GM19238 (cell line): ENCODE measurements around the gene DOCK4.

Source experiments
- DNase-seq: peaks from one replicate; pipeline ENCODE4 v3.0.0; 2011; ENCODE audit warnings: low spot score; ENCODE audit not compliant: insufficient read length

The DOCK4 gene

DNA sequence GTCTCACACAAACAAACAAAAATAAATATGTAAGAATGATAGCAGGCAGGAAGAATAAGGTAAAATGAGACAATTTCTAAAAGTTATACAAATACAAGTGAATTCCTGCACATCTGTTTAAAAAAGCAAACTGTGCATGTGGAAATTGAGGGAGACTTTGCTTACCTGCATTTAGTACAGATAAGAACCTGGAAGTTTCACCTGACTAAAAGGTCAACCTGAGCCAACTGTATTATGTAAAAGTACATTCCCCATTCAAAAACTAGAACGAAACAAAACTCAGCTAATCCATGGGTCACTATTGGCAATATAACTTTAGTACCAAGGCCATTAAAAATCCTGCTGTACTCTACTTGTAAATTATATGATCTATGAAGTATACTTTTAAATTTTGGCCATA lies 127.1 kb downstream of the DOCK4 start:
- DNase-seq: no peak

DNA sequence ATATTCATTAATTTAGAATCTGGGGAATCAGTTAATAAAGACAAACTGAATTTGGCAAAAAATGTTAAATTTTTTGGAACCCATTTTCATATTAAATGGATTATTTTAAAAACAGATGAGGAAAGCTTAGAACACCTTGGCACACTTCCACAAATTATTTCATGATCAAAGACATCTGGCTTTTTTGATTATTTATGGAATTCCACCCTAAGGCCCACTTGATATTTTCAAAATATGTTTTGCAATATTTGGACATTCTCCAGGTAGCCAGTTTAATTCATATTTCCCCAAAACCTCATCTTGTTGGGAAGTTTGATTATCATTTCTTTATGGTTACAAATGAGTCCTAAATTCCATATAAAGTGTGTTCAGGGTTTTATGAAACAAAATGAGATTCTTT lies 129.9 kb downstream of the DOCK4 start:
- DNase-seq: no peak

DNA sequence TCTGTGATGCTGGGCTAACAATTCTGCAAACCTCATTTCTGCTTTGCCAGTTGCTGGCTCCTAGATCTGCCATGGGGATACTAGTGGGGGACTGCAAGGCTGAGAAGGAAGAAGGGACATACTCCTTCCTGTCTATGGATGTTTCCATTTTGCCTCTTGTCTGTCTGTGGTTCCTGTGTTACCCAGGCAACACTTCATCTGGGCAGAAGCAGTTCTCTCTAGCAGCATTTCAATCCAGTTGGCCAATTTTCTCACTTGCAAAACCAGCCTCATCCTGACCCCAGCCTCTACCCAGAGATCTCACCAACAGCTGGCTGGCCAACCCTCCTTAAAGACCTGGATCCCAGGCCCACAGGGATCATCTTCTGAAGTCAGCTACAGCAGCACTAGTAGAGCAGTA lies 131.7 kb downstream of the DOCK4 start:
- no peak for DNase-seq

DNA sequence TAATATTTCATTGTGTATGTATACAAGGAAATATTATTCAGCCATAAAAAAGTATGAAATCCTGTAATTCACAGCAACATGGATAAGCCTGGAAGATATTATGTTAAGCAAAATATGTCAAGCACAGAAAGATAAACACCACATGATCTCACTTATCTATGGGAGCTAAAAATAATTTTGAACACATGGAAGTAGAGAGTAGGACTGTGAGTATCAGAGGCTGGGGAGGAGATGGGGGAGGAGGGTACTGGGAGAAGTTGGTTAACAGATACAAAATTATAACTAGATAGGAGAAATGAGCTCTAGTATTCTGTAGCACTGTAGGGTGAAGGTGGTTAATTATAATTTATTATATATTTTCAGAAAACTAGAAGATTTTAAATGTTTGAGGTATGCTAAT lies 132.7 kb downstream of the DOCK4 start:
- no peak for DNase-seq

DNA sequence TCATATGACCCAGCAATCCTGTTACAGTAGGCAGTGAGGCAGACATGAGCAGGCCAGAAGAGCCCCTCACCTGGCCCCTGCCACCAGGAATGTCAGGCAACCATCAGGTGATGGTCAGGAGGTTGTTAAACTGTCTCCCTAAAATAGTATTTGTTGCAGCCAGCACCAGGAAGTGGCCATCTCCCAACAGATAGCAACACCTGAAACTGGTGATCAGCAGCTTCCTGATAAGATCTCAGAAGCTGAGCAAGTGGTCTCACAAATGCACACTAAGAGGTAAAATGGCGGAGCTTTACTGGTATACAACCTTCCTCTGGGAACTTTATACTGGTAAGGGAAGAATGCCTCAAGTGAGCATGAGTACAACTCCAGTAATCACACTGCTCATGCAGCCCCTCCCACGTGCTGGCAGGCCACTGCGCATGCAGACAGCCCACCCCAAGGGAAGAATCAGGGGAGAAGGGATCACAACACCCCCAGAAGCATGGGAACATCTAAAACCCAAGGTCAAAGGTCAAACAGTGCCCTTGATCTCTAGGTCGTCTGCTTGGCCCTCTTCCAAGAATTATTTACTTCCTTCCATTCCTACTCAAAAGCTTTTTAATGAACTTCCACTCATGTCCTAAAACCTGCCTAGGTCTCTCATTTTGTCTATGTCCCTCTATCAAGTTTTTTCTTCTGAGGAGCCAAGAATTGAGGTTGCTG lies 133.5 kb downstream of the DOCK4 start:
- DNase-seq: no peak

DNA sequence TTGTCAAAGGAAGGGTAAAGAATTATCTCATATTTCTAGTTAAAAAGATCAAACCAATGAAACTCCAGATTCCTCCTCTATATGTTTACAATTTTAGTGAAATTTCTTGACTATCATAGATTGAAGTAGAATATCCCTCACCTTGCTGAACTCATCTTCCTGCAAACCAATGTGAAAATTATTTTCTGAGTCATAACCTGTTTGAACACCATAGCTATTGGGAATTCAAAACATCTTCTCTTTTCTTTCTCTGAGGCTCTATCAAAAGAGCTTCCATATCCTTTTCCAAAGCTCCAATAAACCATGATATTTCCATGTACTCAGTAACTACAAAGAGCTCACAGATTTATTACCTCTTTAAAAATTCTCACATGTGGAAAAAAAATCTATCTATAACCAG lies 134.3 kb downstream of the DOCK4 start:
- DNase-seq: no peak

DNA sequence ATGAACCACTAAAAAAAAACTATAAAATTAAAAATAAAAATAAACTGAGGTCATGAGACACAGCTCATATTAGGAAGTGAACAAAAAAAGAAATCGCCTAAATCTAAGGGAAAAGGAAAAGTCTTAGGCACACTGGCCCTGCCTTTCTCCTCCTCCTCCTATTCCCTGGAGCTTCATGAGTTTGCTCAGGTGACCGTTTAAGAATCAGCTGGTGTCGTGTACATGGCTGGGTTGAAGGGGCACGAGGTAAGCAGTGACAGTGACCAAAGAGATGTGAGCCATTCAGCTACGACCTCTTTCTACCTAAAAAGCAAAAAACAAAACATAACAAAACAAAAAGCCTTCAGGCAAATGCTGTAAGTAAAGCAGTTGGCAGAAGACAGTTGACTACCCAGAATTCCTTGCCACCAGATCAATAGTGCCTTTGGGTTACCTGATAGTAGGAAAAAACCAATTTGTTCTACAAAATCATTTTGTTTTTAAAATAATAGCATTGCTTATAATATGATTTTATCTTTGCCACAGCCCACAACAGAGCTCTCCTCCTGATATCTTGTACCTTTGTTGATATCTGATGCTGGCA lies 135.4 kb downstream of the DOCK4 start:
- DNase-seq: no peak

DNA sequence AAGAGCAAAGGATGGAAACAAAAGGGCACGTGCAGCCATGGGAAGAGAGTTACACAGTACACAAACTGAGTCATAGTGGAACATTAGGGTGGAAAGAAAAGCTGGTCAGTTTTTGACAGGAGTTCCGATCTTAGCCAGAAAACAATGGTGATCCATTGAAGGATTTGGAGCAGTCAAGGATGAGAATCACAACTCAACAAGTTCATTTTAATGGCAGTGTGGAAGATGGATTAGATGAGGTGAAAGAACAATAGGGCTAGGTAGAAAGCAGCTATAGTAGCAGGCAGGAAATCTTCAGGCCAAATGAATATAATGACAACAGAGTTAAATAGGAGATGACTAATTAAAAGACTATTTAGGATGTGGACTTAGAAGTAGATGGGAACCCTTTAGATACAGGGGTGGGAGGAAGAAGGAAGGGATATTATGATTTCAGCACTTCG lies 136.3 kb downstream of the DOCK4 start:
- no peak for DNase-seq

DNA sequence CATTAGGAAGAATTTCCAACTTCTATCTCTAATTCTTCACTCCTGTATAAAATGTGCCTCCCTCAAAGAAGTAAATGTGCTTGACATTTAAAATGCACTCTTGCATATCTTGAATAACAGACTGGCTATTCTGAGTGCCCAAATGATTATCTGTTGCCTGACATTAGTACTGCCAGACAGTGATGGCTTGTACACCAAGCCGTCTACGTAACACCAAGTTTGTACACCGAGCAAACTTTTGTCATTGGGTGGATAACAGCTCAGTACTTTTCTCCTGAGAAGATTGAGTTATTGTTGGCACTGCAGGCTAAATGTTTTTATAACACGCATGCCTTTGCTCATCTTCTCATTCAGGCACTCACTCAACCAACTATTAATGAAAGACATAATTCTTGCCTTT lies 137.2 kb downstream of the DOCK4 start:
- DNase-seq: no peak

DNA sequence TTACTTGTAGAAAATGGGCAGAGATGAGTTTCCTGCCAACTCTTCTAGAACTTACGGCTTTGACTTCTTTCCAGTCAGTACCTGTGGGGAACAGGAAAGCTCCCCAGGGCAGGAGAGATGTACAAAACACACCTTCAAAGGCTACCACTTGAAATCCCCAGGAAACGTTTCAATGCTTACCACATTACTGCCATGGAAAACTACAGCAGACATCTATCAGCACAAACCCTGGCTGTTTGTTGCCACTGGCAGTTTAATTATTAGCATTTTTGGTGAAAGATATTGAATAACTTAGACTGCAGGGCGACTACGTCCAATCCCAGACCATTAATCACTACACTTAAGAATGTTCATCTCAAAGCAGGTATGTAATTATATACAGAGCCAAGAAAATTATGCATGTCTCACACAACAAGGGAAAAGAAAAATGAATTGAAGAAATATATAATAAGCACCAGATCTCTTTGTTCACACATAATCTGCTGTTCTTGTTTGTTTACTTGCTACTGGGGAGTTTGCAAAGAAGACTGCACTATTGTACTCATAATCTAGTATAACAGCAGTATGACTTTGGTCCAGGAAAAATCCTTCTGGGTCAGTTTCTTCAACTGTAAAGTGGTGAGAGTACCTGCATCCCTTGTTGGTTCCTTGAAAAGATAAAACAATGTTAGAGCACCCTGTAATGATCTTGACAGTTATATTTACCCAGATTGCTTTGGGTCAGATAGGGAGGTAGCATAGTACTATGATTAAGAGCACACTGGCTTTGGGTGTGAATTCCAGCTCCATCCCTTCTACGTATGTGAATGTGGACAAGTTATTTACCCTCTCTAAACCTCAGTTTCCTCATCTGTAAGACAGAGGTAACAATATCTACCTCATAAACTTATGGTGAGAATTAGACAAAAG lies 138.3 kb downstream of the DOCK4 start:
- DNase-seq: no peak

DNA sequence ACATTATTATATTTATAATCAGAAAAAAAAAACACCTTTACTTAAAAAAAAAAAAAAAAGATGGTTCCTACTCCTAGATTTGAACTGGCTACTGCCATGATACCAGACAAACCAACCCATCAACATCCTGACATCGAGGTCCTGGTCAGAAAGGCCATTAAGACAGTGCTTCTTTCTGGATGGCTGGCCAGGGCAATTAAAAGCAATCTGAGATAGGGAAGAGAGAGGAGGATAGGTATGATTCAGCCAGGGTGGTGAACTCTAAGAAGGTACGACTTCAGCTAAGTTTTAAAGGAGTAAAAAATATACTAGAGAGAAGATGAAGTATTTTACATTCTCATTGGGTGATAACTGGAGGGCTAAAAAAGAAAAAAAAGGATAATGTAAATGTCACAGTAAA lies 139.0 kb downstream of the DOCK4 start:
- DNase-seq: no peak

DNA sequence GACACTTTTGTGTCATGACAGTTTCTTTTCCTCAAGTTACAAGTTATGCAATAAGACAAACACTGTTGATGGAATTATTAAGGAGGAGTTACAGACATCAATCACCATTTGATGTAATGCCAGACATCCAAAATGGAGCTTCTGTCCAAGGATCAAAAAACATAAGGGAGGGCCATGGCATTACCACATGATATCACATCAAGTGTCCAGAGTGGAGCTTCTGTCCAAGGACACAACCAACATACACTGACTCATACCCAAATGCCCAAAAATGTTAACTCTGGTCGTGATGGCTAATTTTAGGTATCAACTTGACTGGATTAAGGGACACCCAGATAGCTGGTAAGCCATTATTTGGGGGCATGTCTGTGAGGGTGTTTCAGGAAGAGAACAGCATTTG lies 140.4 kb downstream of the DOCK4 start:
- no peak for DNase-seq

DNA sequence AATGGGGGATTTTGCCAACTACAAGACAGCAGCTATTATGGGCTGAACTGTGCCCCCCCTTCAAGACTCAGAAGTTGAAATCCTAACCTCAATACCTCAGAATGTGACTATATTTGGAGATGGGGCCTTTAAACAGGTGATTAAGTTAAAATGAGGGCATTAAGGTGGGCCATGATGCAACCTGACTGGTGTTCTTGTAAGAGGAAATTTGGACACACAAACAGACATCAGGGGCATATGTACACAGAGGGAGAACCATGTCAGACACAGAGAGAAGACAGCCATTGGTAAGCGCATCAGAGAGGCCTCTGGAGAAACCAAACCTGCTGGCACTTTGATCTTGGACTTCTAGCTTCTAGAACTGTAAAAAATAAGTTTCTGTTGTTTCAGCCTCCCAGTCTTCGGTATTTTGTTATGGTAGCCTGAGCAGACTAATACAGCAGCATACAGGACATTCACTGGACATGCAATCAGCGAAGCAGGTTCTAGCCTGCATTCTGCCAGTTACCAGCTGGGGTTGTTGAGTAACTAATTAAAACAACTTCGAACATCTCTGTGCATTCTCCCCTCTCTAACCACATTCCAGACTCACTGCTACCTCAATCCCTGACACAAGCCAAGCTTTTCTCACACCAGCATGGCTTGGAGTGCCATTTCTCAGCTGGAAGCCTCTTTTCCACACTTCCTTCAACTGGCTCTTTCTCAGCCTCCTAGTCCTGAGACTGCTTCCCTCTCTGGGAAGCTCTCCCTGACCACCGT lies 141.4 kb downstream of the DOCK4 start:
- no peak for DNase-seq

DNA sequence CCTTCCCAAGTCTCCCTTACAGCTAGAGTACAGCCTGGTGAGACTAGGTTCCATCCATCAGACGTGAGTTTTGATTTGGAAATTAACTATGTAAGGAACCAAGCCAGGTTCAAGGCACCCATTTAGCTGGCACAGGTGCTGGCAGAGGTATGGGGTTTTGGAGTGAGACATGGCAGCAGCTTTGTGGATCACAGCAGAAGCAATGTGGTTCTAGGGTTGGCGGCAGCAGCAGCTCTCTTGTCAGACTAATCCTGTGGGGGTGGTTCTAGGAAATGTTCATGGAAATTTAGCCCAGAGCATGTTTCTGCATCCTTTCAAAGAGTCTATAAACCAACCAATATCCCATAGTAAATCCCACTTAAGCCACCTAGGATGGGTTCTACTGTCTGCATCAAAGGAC lies 142.2 kb downstream of the DOCK4 start:
- no peak for DNase-seq

DNA sequence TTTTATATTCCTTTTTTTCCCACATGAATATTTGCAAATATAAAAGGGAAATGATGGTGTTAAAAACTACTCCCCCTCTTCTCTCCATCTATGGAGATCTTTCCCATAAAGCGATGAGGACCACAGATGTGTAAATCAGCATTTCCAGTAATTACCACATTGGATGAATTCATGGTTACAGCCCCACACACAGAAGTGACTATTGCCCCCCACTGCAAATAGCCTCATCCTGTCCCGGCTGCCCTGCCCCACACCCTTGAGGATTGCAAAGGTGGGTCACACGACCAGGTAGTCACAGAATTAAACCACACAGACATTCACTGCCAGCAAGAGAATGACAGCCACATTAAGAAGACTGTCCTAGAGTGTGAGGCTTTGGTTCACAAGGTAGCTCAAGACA lies 145.1 kb downstream of the DOCK4 start:
- DNase-seq: no peak

DNA sequence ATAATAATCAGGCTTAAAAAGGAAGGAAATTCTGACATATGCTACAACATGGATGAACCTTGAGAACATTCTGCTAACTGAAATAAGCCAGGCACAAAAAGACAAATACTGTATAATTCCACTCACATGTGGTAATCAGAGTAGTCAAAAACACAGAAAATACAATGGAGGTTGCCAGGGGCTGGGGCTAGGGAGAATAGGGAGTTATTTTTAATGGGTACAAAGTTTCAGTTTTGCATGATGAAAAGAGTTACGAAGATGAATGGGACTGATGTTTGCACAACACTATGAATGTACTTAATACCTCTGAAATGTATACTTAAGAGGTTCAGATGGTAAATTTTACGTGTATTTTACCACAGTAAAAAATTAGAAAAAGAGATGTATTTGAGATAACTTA lies 145.6 kb downstream of the DOCK4 start:
- DNase-seq: no peak

DNA sequence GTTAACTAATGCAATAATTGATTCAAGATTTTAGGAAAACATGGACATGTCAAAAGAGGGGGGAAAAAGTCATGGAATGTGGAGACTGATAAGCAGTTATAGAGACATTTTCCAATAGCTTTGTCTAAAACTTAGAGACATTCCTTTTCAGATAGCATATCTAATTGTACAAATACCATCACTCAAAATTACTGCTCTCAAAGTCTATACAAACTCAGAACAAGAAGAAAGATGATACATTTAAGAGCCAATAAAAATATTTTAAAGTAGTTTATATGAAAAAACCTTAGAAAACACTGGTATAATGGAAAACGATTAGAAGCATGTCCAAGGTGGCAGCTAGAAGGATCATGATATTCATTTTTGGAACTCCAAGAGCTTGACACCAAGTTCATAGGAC lies 146.5 kb downstream of the DOCK4 start:
- no peak for DNase-seq

DNA sequence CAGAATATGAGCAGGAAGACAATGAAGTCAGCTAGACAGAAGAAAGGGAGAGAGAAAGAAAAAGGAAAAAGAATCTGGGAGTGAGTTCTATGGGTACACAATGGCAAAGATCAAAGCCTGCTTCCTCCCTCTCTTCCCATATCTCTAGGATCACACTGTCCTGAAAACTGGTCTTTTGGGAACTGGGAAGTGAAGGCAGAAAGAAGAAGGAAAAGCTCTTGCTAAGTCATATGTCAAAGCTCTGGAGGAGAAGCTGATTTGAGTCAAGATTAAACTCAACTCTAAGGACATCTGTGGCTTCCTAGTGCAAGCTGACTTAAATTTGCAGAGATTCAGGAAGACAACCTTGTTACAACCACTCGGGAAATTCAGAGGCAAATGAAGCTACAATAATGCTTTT lies 147.5 kb downstream of the DOCK4 start:
- no peak for DNase-seq

DNA sequence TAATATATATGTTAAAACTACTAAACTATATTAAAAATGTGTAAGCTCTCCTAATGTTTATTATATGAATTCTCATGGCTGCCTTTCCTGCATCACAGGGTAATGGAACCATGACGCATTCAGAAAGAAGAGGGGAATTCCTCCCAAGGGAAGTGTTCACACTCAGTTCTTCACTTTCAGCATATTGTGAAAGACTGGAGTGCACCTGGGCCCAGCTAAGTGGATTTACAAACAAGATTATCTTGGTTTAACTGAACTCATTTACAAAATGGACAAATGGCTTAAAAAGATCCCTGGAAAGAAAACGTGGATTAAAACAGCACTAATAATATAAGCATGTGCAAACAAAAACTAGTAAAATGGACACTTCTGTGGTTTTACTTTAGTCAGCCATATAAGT lies 149.8 kb downstream of the DOCK4 start:
- DNase-seq: no peak

DNA sequence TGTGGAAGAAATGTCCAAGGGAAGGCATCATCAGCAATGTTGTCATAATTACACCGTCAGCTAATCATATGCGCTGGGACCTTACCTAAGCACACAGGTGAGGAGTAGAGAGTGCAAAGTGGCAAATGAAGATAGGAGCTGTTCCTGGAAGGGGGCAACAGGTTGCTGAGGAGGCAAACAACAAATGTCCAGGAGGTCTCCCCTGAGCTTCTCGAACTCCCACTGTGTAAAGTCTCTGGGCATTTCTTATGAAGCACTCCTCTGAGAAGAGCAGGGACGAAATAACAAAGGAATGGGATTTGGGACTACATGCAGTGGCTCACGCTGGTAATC lies 152.5 kb downstream of the DOCK4 start:
- DNase-seq: no peak

DNA sequence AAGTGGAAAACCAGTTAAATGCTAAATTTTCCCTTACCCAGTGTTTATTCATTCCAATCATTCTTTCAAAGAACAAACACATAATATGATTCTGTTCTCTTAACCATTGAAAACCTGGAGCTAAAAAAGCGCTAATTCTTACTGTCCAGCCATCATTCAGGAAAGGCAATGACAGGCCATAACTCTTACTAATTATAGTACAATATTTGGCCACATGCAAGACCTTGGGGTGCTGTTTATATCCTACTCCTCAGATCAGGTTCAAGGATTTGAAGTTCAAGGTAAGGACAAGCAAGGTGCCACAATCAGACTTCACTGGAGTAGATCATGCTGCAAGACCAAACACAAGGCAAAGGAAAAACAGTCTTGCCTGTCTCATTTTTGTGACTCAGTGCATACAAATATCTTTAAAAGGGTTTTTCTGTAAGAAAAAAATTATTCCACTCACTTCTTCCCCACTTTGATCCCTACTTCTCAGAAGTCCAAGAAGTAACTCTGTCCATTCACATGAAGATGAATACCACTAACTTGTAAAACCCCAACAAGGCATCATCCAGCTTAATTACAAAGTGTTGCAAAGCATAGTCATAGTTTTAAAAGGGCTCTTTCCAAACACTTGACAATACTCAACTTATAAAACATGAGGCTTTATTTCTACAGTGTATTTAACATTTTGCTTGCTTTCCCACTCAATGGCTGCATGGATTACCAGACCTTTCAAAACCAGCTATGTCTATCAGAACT lies 153.0 kb downstream of the DOCK4 start:
- no peak for DNase-seq
